Chondrocyte (in vitro differentiated cells): ENCODE measurements around the gene SCGB2A2. TPM values are rescaled to one million over a fixed set of nuclear protein-coding genes. Genes with fewer than 3 reads are reported as not detected.

Experiments used
- DNase-seq: peaks from one replicate; pipeline ENCODE4 v3.0.0; 2021; ENCODE audit warnings: mixed read lengths, low spot score
- H3K27ac Mint-ChIP-seq: one replicate; pipeline ENCODE4 v1.8.0; 2021; ENCODE audit warnings: mild to moderate bottlenecking, moderate library complexity, mixed read lengths; ENCODE audit not compliant: unreplicated experiment
- H3K27me3 Mint-ChIP-seq: 2 replicates; pipeline ENCODE4 v1.8.0; 2021; ENCODE audit warnings: low read depth, mixed read lengths
- H3K36me3 Mint-ChIP-seq: 2 replicates; pipeline ENCODE4 v1.8.0; 2021; ENCODE audit warnings: low read depth, mixed read lengths
- H3K4me1 Mint-ChIP-seq: 2 replicates; pipeline ENCODE4 v1.8.0; 2021; ENCODE audit warnings: low read depth, mild to moderate bottlenecking, mixed read lengths
- H3K4me3 Mint-ChIP-seq: one replicate; pipeline ENCODE4 v1.8.0; 2021; ENCODE audit warnings: mild to moderate bottlenecking, moderate library complexity, mixed read lengths; ENCODE audit not compliant: unreplicated experiment
- H3K9me3 Mint-ChIP-seq: 2 replicates; pipeline ENCODE4 v1.8.0; 2021; ENCODE audit warnings: low read depth, mixed read lengths
- CTCF ChIP-seq: fragments of 200-600 bp; sonication (generic); IDR thresholded peaks from 2 replicates; pipeline ENCODE4 v1.5.0; 2021; ENCODE audit warnings: antibody characterized with exemption, mild to moderate bottlenecking, moderate library complexity
- total RNA-seq: library from RNA; stranded (reverse); gene quantifications from 3 replicates; pipeline ENCODE4 v1.2.1, GENCODE V29; 2021

The SCGB2A2 gene
- total RNA-seq, 1 donor from 2014 or later = not detected

GRCh38 chr11:62266558-62266957 lies 3.4 kb upstream of the SCGB2A2 start:
- H3K4me3 Mint-ChIP-seq = no peak overlapping the region
- DNase-seq = no peak
- no peaks in the 10 kb centered on the region for H3K36me3 Mint-ChIP-seq
- TF ChIP-seq CTCF = no peak
- H3K4me1 Mint-ChIP-seq = no peaks in the 10 kb centered on the region
- H3K27me3 Mint-ChIP-seq = peaks cover 47% of the 10 kb centered on the region
- no peaks in the 10 kb centered on the region for H3K9me3 Mint-ChIP-seq
- no peak overlapping the region for H3K27ac Mint-ChIP-seq

DNA sequence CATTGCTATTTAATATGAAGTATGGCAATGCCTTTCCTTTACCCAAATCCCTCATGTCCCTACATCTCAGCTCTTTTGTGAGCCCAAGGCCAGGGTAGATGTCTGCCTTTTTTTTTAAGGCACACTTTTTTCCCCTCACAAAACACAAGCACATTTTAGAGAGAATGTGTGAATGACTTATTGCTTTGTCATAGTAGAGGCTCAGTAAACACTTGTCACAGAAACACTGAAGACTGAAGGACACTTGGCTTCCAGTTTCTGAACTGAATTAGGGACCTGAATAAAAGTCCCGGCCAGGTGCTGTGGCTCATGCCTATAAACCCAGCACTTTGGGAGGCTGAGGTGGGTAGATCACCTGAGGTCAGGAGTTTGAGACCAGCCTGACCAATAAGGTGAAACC lies 2.9 kb upstream of the SCGB2A2 start:
- Mint-ChIP-seq H3K9me3 (no peaks in the 10 kb centered on the region), H3K4me1 (no peaks in the 10 kb centered on the region)

DNA sequence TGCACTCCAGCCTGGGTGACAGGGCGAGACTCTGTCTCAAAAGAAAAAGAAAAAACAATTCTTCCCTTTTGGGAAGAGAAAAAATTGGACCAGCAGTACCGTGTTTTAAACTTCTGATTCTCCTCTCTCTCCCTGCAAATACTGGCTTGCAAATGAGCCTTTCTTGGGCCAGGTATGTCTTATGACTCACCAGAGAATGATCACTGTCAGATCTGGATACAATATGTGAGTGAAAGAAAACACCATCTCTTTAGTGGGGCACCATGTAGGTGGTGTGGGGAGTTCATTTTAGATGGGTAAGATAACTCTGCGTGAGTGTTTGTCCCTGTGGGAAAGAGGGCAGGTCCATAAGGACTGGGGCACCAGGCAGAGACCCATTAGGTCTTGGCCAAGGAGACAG lies 2.4 kb upstream of the SCGB2A2 start:
- Mint-ChIP-seq H3K4me1 (no peaks in the 10 kb centered on the region), H3K27me3 (peaks cover 50% of the 10 kb centered on the region), H3K9me3 (no peaks in the 10 kb centered on the region), H3K4me3 (no peak overlapping the region), H3K36me3 (no peaks in the 10 kb centered on the region), H3K27ac (no peak overlapping the region)
- no peak for TF ChIP-seq CTCF
- DNase-seq = no peak

More for the DNA sequence above, 2.9 kb upstream of the SCGB2A2 start:
- no peak for DNase-seq
- Mint-ChIP-seq H3K27me3 (peaks cover 47% of the 10 kb centered on the region), H3K27ac (no peak overlapping the region), H3K36me3 (no peaks in the 10 kb centered on the region), H3K4me3 (no peak overlapping the region)
- TF ChIP-seq CTCF = no peak

DNA sequence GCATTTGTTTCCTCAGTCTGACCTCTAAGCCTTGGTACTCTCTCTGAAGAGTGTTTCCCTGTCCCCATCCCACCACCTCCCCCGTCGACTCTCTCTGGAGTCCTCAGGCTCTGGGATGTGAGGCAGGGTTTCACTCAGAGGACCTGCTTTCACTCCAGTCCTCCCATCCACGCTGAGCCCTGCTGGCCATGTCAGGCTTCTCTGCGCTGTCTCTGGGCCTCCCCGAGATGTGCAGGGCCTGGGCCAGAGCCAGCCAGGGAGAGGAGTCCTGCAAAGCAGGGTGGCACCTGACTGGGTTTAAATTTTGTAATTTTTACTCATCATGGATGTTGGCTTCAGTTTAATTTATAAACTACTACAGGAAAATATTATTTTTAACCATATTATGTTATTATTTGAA lies 3.3 kb downstream of the SCGB2A2 start:
- no peaks in the 10 kb centered on the region for H3K4me1 Mint-ChIP-seq
- DNase-seq = no peak
- H3K9me3 Mint-ChIP-seq = no peaks in the 10 kb centered on the region
- H3K27me3 Mint-ChIP-seq = peaks cover 34% of the 10 kb centered on the region
- no peaks in the 10 kb centered on the region for H3K36me3 Mint-ChIP-seq
- H3K27ac Mint-ChIP-seq = no peak overlapping the region
- no peak overlapping the region for H3K4me3 Mint-ChIP-seq
- no peak for TF ChIP-seq CTCF

- no peaks in the 10 kb centered on the region for H3K4me1 Mint-ChIP-seq
- H3K27ac Mint-ChIP-seq = no peak overlapping the region
- no peak for DNase-seq
- H3K27me3 Mint-ChIP-seq = peaks cover 33% of the 10 kb centered on the region
- H3K36me3 Mint-ChIP-seq = no peaks in the 10 kb centered on the region
- H3K4me3 Mint-ChIP-seq = no peak overlapping the region
- no peak for TF ChIP-seq CTCF
- no peaks in the 10 kb centered on the region for H3K9me3 Mint-ChIP-seq
Observed at GRCh38 chr11:62273789-62274275, 3.9 kb downstream of the SCGB2A2 start.
